Liver (tissue), 9 donors: ENCODE data around the gene SRP19. TPM values are rescaled to one million over a fixed set of nuclear protein-coding genes. Genes with fewer than 3 reads are reported as not detected.

Source experiments
- DNase-seq: peaks from one replicate; pipeline ENCODE4 v3.0.0-alpha.2; 2017; ENCODE audit warnings: low spot score
- H3K27ac ChIP-seq, 2 donors: one replicate each; pipeline ENCODE4 v1.7.0; 2013; ENCODE audit warnings: inconsistent platforms in 2 of 2, low read length in 2 of 2, control low read depth in 1 of 2, low read depth in 1 of 2, mild to moderate bottlenecking in 1 of 2
- H3K27me3 ChIP-seq, 4 donors: one replicate each; pipeline versions ENCODE4 v1.6.1 to v1.7.0; 2013; ENCODE audit warnings: low read length in 3 of 4, inconsistent platforms in 1 of 4, mild to moderate bottlenecking in 1 of 4, moderate library complexity in 1 of 4; ENCODE audit not compliant: control insufficient read depth in 4 of 4, insufficient read depth in 4 of 4
- H3K36me3 ChIP-seq, 4 donors: one replicate each; pipeline versions ENCODE4 v1.6.1 to v1.7.0; 2013; ENCODE audit warnings: low read length in 3 of 4, mild to moderate bottlenecking in 3 of 4, low read depth in 1 of 4, moderate library complexity in 1 of 4; ENCODE audit not compliant: control insufficient read depth in 4 of 4, insufficient read depth in 3 of 4
- H3K4me1 ChIP-seq, 4 donors: one replicate each; pipeline versions ENCODE4 v1.6.1 to v1.7.0; 2013; ENCODE audit warnings: low read length in 3 of 4, mild to moderate bottlenecking in 3 of 4, moderate library complexity in 1 of 4; ENCODE audit not compliant: control insufficient read depth in 4 of 4, insufficient read depth in 4 of 4
- H3K4me3 ChIP-seq, 3 donors: one replicate each; pipeline versions ENCODE4 v1.6.1 to v1.7.0; 2013; ENCODE audit warnings: low read length in 3 of 3, control low read depth in 1 of 3, low read depth in 1 of 3, mild to moderate bottlenecking in 1 of 3
- H3K9ac ChIP-seq, 2 donors: one replicate each; pipeline ENCODE4 v1.7.0; 2013; ENCODE audit warnings: low read length in 2 of 2, mild to moderate bottlenecking in 2 of 2, moderate library complexity in 2 of 2, control low read depth in 1 of 2, low read depth in 1 of 2
- H3K9me3 ChIP-seq, 4 donors: one replicate each; pipeline versions ENCODE4 v1.6.1 to v1.7.0; 2013; ENCODE audit warnings: low read length in 3 of 4; ENCODE audit not compliant: control insufficient read depth in 4 of 4
- ATF3 ChIP-seq: IDR thresholded peaks from 2 replicates; pipeline ENCODE4 v1.6.1; 2016; ENCODE audit warnings: antibody characterized with exemption
- CTCF ChIP-seq: fragments of 150-350 bp; IDR thresholded peaks from 2 replicates; pipeline ENCODE4 v1.5.1; 2017; ENCODE audit warnings: improper control_type of control experiment, low read depth, low read length; ENCODE audit not compliant: missing input control
- EGR1 ChIP-seq, 2 donors: IDR thresholded peaks; 2 replicates each; pipeline ENCODE4 v1.6.1; 2016 to 2018; ENCODE audit warnings: antibody characterized with exemption in 2 of 2, low read depth in 2 of 2
- FOXA1 ChIP-seq: IDR thresholded peaks from 2 replicates; pipeline ENCODE4 v1.6.1; 2016; ENCODE audit warnings: antibody characterized with exemption
- FOXA2 ChIP-seq: IDR thresholded peaks from 2 replicates; pipeline ENCODE4 v1.6.1; 2016; ENCODE audit warnings: antibody characterized with exemption
- GABPA ChIP-seq, 2 donors: IDR thresholded peaks in 1 of 2; conservative IDR thresholded peaks in 1 of 2; 2 replicates each; pipeline ENCODE4 v1.6.1; 2016; ENCODE audit warnings: antibody characterized with exemption in 2 of 2, mild to moderate bottlenecking in 1 of 2, moderate library complexity in 1 of 2
- HNF4A ChIP-seq, 2 donors: conservative IDR thresholded peaks; 2 replicates each; pipeline ENCODE4 v1.6.1; 2016; ENCODE audit warnings: antibody characterized with exemption in 2 of 2, mild to moderate bottlenecking in 2 of 2
- HNF4G ChIP-seq: IDR thresholded peaks from 2 replicates; pipeline ENCODE4 v1.6.1; 2016; ENCODE audit warnings: antibody characterized with exemption
- JUND ChIP-seq, 2 donors: IDR thresholded peaks; 2 replicates each; pipeline ENCODE4 v1.6.1; 2016; ENCODE audit warnings: antibody characterized with exemption in 2 of 2
- MAX ChIP-seq: IDR thresholded peaks from 2 replicates; pipeline ENCODE4 v1.6.1; 2016; ENCODE audit warnings: antibody characterized with exemption
- NR2F2 ChIP-seq: IDR thresholded peaks from 2 replicates; pipeline ENCODE4 v1.6.1; 2016; ENCODE audit warnings: antibody characterized with exemption
- RAD21 ChIP-seq, 2 donors: IDR thresholded peaks; 2 replicates each; pipeline ENCODE4 v1.6.1; 2016; ENCODE audit warnings: antibody characterized with exemption in 2 of 2, mild to moderate bottlenecking in 2 of 2
- REST ChIP-seq: IDR thresholded peaks from 2 replicates; pipeline ENCODE4 v1.6.1; 2016; ENCODE audit warnings: antibody characterized with exemption, mild to moderate bottlenecking
- RXRA ChIP-seq, 2 donors: IDR thresholded peaks; 2 replicates each; pipeline ENCODE4 v1.6.1; 2017 to 2018; ENCODE audit warnings: antibody characterized with exemption in 2 of 2, mild to moderate bottlenecking in 1 of 2
- SP1 ChIP-seq: IDR thresholded peaks from 2 replicates; pipeline ENCODE4 v1.6.1; 2018; ENCODE audit warnings: antibody characterized with exemption, mild to moderate bottlenecking
- TAF1 ChIP-seq: conservative IDR thresholded peaks from 2 replicates; pipeline ENCODE4 v1.6.1; 2016; ENCODE audit warnings: antibody characterized with exemption, mild to moderate bottlenecking
- YY1 ChIP-seq: IDR thresholded peaks from 2 replicates; pipeline ENCODE4 v1.6.1; 2016; ENCODE audit warnings: antibody characterized with exemption, mild to moderate bottlenecking
- ZBTB33 ChIP-seq: IDR thresholded peaks from 2 replicates; pipeline ENCODE4 v1.6.1; 2016; ENCODE audit warnings: antibody characterized with exemption
- WGBS: extraction: QIAGEN DNeasy Blood & Tissue Kit; methylation state at CpG from one replicate; pipeline ENCODE4 v1.1.7; 2013; 5-methylcytosine and 5-hydroxymethylcytosine counted together
- polyA plus RNA-seq, 2 donors: library from polyadenylated mRNA; stranded (reverse) in 1 of 2; unstranded in 1 of 2; fragments of 200-250 nt in 1 of 2; fragments of >200 nt in 1 of 2; fragmentation: Nextera tagmentation in 1 of 2; extraction: Ambion mirVana in 1 of 2; gene quantifications; one replicate each; pipeline versions ENCODE4 v1.2.1 to v1.2.3, GENCODE V29; 2013 to 2015
- total RNA-seq, 2 donors: library from RNA; depleted of rRNA; stranded (reverse); fragments of >200 nt; gene quantifications; one replicate each; pipeline ENCODE4 v1.2.3, GENCODE V29; 2014
- donor health status: healthy.
- donor health status: healthy.
- donor health status: healthy.
- donor health status: healthy.
- donor health status: healthy.

SRP19 gene
- total RNA-seq (10 to 100 TPM; 22.0 to 49.4 TPM), polyA plus RNA-seq (10 to 100 TPM; 52.2 to 65.5 TPM)

- peaks cover 8 to 22% (median 17%) of the 10 kb centered on the region in 4 donors for H3K4me1 ChIP-seq
- H3K27me3 ChIP-seq = no peaks in the 10 kb centered on the region
- 1% methylated on average over 47 of the region's 47 CpGs for WGBS
- H3K9ac ChIP-seq = peak within 1 kb of the TSS; percentile 90 to 100
- H3K9me3 ChIP-seq = no peaks in the 10 kb centered on the region
- peak; percentile 98 for TF ChIP-seq GABPA (IDR thresholded peaks at IDR 0.05 in 1 of 2, conservative IDR thresholded peaks at IDR 0.05 in 1 of 2)
- TF ChIP-seq YY1 = peak; percentile 90
- TF ChIP-seq SP1 = peak; percentile 62
- TF ChIP-seq NR2F2 = no peak
- TF ChIP-seq ATF3 = peak; percentile 87
- no peak for TF ChIP-seq FOXA1
- TF ChIP-seq RAD21 (IDR thresholded peaks at IDR 0.05) = peak; percentile 15 to 39
- no peak for TF ChIP-seq HNF4G
- no peak for TF ChIP-seq CTCF
- TF ChIP-seq JUND (IDR thresholded peaks at IDR 0.05) = no peak
- peak in 1 of 2 donors; percentile 17 for TF ChIP-seq RXRA (IDR thresholded peaks at IDR 0.05)
- peak; percentile 24 to 64 for TF ChIP-seq EGR1 (IDR thresholded peaks at IDR 0.05; ENCODE audit: low read depth in 2 of 2)
- peak; percentile 98 for TF ChIP-seq MAX
- no peak for TF ChIP-seq FOXA2
- peak; percentile 100 for TF ChIP-seq ZBTB33
- peak; percentile 58 for TF ChIP-seq TAF1
- peak; percentile 42 for TF ChIP-seq REST
- TF ChIP-seq HNF4A (conservative IDR thresholded peaks at IDR 0.05) = peak in 1 of 2 donors; percentile 8
- H3K36me3 ChIP-seq = peaks cover 0 to 13% (median 5%) of the 10 kb centered on the region in 4 donors
- H3K4me3 ChIP-seq = peak within 1 kb of the TSS; percentile 82 to 96 (median 90)
- peak within 1 kb of the TSS; percentile 74 to 78 for H3K27ac ChIP-seq
- DNase-seq = peak; percentile 90
Observed at GRCh38 chr5:112860929-112861637, at the start of gene SRP19. Gene SRP19 (plus strand): TSS chr5:112861287. CDS start chr5:112861377, 90 bp downstream.
